Endodermal cell (in vitro differentiated cells): ENCODE data around the gene ST7. TPM values are rescaled to one million over a fixed set of nuclear protein-coding genes. Genes with fewer than 3 reads are reported as not detected.

ENCODE experiments used
- DNase-seq: peaks from one replicate; pipeline ENCODE4 v3.0.0-alpha.2; 2017
- H3K27ac ChIP-seq: 2 replicates; pipeline ENCODE4 v1.5.1; 2013; ENCODE audit warnings: mild to moderate bottlenecking, low read depth, low read length, moderate library complexity
- H3K27me3 ChIP-seq: 2 replicates; pipeline ENCODE4 v1.6.1; 2013; ENCODE audit warnings: mild to moderate bottlenecking, low read length, moderate library complexity; ENCODE audit not compliant: insufficient read depth, control insufficient read depth, poor library complexity, severe bottlenecking
- H3K36me3 ChIP-seq: 2 replicates; pipeline ENCODE4 v1.7.0; 2013; ENCODE audit warnings: mild to moderate bottlenecking, low read length, moderate library complexity; ENCODE audit not compliant: control insufficient read depth, insufficient read depth
- H3K4me1 ChIP-seq: one replicate; pipeline ENCODE4 v1.7.0; 2013; ENCODE audit warnings: low read length; ENCODE audit not compliant: control insufficient read depth, insufficient read depth
- H3K4me3 ChIP-seq: 2 replicates; pipeline ENCODE4 v1.5.1; 2013; ENCODE audit warnings: mild to moderate bottlenecking, low read length, moderate library complexity
- H3K9ac ChIP-seq: 2 replicates; pipeline ENCODE4 v1.6.1; 2013; ENCODE audit warnings: mild to moderate bottlenecking, low read length, moderate library complexity; ENCODE audit not compliant: poor library complexity, severe bottlenecking; ENCODE audit errors: extremely low read depth
- H3K9me3 ChIP-seq: 2 replicates; pipeline ENCODE4 v1.6.1; 2013; ENCODE audit warnings: mild to moderate bottlenecking, low read length, moderate library complexity; ENCODE audit not compliant: control insufficient read depth
- H3K27ac Mint-ChIP-seq: 2 replicates; pipeline ENCODE4 v1.8.0; 2020; ENCODE audit warnings: mixed read lengths
- H3K27me3 Mint-ChIP-seq: 2 replicates; pipeline ENCODE4 v1.8.0; 2021; ENCODE audit warnings: mild to moderate bottlenecking, mixed read lengths; ENCODE audit not compliant: insufficient read depth
- H3K36me3 Mint-ChIP-seq: 2 replicates; pipeline ENCODE4 v1.8.0; 2020; ENCODE audit warnings: low read depth, mixed read lengths
- H3K4me1 Mint-ChIP-seq: 2 replicates; pipeline ENCODE4 v1.8.0; 2020; ENCODE audit warnings: mixed read lengths
- H3K4me3 Mint-ChIP-seq: 2 replicates; pipeline ENCODE4 v1.8.0; 2020; ENCODE audit warnings: mild to moderate bottlenecking, moderate library complexity, mixed read lengths
- H3K9me3 Mint-ChIP-seq: 2 replicates; pipeline ENCODE4 v1.8.0; 2020; ENCODE audit warnings: mild to moderate bottlenecking, mixed read lengths
- CTCF ChIP-seq: fragments of 200-600 bp; sonication (generic); conservative IDR thresholded peaks from 2 replicates; pipeline ENCODE4 v1.5.0; 2021; ENCODE audit warnings: antibody characterized with exemption, mild to moderate bottlenecking
- WGBS, 2 experiments: methylation state at CpG; one replicate each; pipeline versions ENCODE4 v1.1.5 to v1.1.7; 2013; ENCODE audit warnings: missing lambda C conversion rate in 2 of 2, mixed read lengths in 1 of 2; ENCODE audit not compliant: insufficient coverage in 1 of 2, insufficient read length in 1 of 2; 5-methylcytosine and 5-hydroxymethylcytosine counted together
- total RNA-seq, 2 donors: library from RNA; stranded (reverse); fragmentation: NEBNext Ultra II Directional in 1 of 2; extraction: Animal tissue kit (Norgen Biotek cat#: 25700) in 1 of 2; gene quantifications; 2 replicates in 1 of 2; 3 replicates in 1 of 2; pipeline ENCODE4 v1.2.1, GENCODE V29; 2021

The ST7 gene
- total RNA-seq, 2 donors from 2014 or later = 6.4 to 8.9 TPM

- H3K36me3 Mint-ChIP-seq = no peaks in the 10 kb centered on the region
- Histone ChIP-seq H3K27me3 (peaks cover 6% of the 10 kb centered on the region), H3K9me3 (no peaks in the 10 kb centered on the region), H3K9ac (no peak overlapping the region), H3K36me3 (no peaks in the 10 kb centered on the region), H3K4me1 (peaks cover 6% of the 10 kb centered on the region), H3K4me3 (no peak overlapping the region), H3K27ac (no peak overlapping the region)
- H3K4me3 Mint-ChIP-seq = no peak overlapping the region
- no peaks in the 10 kb centered on the region for H3K9me3 Mint-ChIP-seq
- H3K27me3 Mint-ChIP-seq = peaks cover 17% of the 10 kb centered on the region
- DNase-seq = no peak
- H3K27ac Mint-ChIP-seq = no peak overlapping the region
- H3K4me1 Mint-ChIP-seq = peaks cover 19% of the 10 kb centered on the region
- no peak for TF ChIP-seq CTCF
- WGBS, 2 experiments = 92 to 94% methylated on average over 5 to 9 of the region's 9 CpGs
Measured at GRCh38 chr7:116949941-116950801, 3.1 kb upstream of the ST7 start.

- peaks cover 13% of the 10 kb centered on the region for H3K27me3 ChIP-seq
- no peak overlapping the region for H3K27ac ChIP-seq
- H3K36me3 Mint-ChIP-seq = no peaks in the 10 kb centered on the region
- H3K27me3 Mint-ChIP-seq = peaks cover 17% of the 10 kb centered on the region
- H3K9me3 Mint-ChIP-seq = no peaks in the 10 kb centered on the region
- no peak overlapping the region for H3K27ac Mint-ChIP-seq
- peaks cover 6% of the 10 kb centered on the region for H3K4me1 ChIP-seq
- no peak overlapping the region for H3K4me3 Mint-ChIP-seq
- H3K4me3 ChIP-seq = no peak overlapping the region
- H3K9ac ChIP-seq = no peak overlapping the region
- H3K9me3 ChIP-seq = no peaks in the 10 kb centered on the region
- WGBS, 2 experiments = 92 to 100% methylated on average over 4 to 5 of the region's 5 CpGs
- no peak for TF ChIP-seq CTCF
- no peaks in the 10 kb centered on the region for H3K36me3 ChIP-seq
- H3K4me1 Mint-ChIP-seq = peaks cover 20% of the 10 kb centered on the region
- no peak for DNase-seq
Measured at GRCh38 chr7:116950889-116951351, 2.4 kb upstream of the ST7 start.

GRCh38 chr7:116951366-116952292 is 1.7 kb upstream of the ST7 start:
- H3K27ac Mint-ChIP-seq = no peak overlapping the region
- H3K4me3 Mint-ChIP-seq = no peak overlapping the region
- Histone ChIP-seq H3K9ac (no peak overlapping the region), H3K27me3 (peaks cover 13% of the 10 kb centered on the region), H3K4me3 (no peak overlapping the region), H3K36me3 (no peaks in the 10 kb centered on the region), H3K9me3 (no peaks in the 10 kb centered on the region), H3K27ac (no peak overlapping the region), H3K4me1 (peaks cover 6% of the 10 kb centered on the region)
- no peaks in the 10 kb centered on the region for H3K9me3 Mint-ChIP-seq
- H3K36me3 Mint-ChIP-seq = no peaks in the 10 kb centered on the region
- TF ChIP-seq CTCF = no peak
- DNase-seq = no peak
- 95 to 96% methylated on average over 16 to 17 of the region's 17 CpGs for WGBS, 2 experiments
- peaks cover 17% of the 10 kb centered on the region for H3K27me3 Mint-ChIP-seq
- peaks cover 20% of the 10 kb centered on the region for H3K4me1 Mint-ChIP-seq
